GM12892 (cell line): ENCODE data around the gene WAC.

ENCODE experiments used
- POLR2A ChIP-seq: IDR thresholded peaks from 2 replicates; pipeline ENCODE4 v1.6.1; 2011; ENCODE audit warnings: low read depth, low read length, control low read depth
- POLR2AphosphoS5 ChIP-seq: IDR thresholded peaks from 2 replicates; pipeline ENCODE4 v1.6.1; 2011; ENCODE audit warnings: low read depth, low read length, control low read depth
- TAF1 ChIP-seq: IDR thresholded peaks from 2 replicates; pipeline ENCODE4 v1.6.1; 2011; ENCODE audit warnings: low read depth, mild to moderate bottlenecking, control low read depth, low read length, borderline replicate concordance

DNA sequence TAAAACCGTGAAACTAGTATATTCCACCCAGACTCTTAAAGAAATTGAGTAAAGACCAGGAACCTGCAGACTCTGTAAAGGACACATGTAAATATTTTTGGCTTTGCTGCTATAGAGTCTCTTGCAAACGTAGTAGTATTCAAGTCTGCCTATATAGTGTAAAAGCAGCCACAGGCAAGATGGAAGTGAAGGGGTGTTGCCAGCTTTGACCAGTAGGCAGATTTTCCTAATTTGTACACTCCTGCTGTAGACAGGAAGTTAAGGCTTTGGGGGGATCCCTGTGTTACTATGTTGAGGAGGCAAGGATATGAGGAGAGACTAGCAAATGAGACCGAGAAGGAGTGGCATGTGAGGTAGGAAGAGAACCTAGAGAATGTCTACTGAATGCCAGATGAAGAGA is 27.7 kb downstream of the WAC start:
- TF ChIP-seq POLR2A (no peak), POLR2AphosphoS5 (no peak), TAF1 (no peak)
